HEK293T (cell line): ENCODE measurements around the gene MMP25.
"Not testable (repeated sequence)": the region's sequence is repeated elsewhere in the genome, so short reads cannot be mapped to it uniquely, and the experiment has no call there.

Experiments used
- CTCF ChIA-PET: fragments of 350-600 bp; formaldehyde crosslinking; extraction: SDS; loops from one replicate; lab custom pipeline; 2021; ENCODE audit warnings: antibody characterized with exemption, inconsistent platforms; lab: Yijun Ruan, JAX
- POLR2A ChIA-PET: fragments of 350-600 bp; formaldehyde crosslinking; extraction: SDS; loops from one replicate; lab custom pipeline; 2020; ENCODE audit warnings: antibody characterized with exemption, inconsistent platforms; lab: Yijun Ruan, JAX
- DNase-seq: peaks from one replicate; pipeline ENCODE4 v3.0.0; 2012; ENCODE audit warnings: mixed read lengths; ENCODE audit errors: extremely low spot score
- ARNT ChIP-seq: fragments of 450-650 bp; IDR thresholded peaks from 2 replicates; pipeline ENCODE4 v1.6.1; 2017; ENCODE audit warnings: mild to moderate bottlenecking
- BHLHE40 ChIP-seq: fragments of 450-650 bp; IDR thresholded peaks from 2 replicates; pipeline ENCODE4 v1.6.1; 2016; ENCODE audit warnings: mild to moderate bottlenecking, moderate library complexity, borderline replicate concordance
- CTBP1 ChIP-seq: fragments of 450-650 bp; IDR thresholded peaks from 2 replicates; pipeline ENCODE4 v1.6.1; 2016; ENCODE audit warnings: borderline replicate concordance
- ELF4 ChIP-seq: fragments of 450-650 bp; IDR thresholded peaks from 2 replicates; pipeline ENCODE4 v1.6.1; 2017; ENCODE audit warnings: antibody characterized with exemption
- FOXA1 ChIP-seq: fragments of 450-650 bp; IDR thresholded peaks from 2 replicates; pipeline ENCODE4 v1.6.1; 2016; ENCODE audit warnings: mild to moderate bottlenecking
- FOXK2 ChIP-seq: fragments of 450-650 bp; IDR thresholded peaks from 2 replicates; pipeline ENCODE4 v1.6.1; 2016; ENCODE audit warnings: mild to moderate bottlenecking
- FOXM1 ChIP-seq: fragments of 450-650 bp; IDR thresholded peaks from 2 replicates; pipeline ENCODE4 v1.6.1; 2017; ENCODE audit warnings: mild to moderate bottlenecking, borderline replicate concordance
- HDGF ChIP-seq: fragments of 450-650 bp; IDR thresholded peaks from 2 replicates; pipeline ENCODE4 v1.6.1; 2017; ENCODE audit warnings: antibody characterized with exemption, borderline replicate concordance
- L3MBTL2 ChIP-seq: fragments of 450-650 bp; conservative IDR thresholded peaks from 2 replicates; pipeline ENCODE4 v1.6.1; 2016; ENCODE audit warnings: mild to moderate bottlenecking
- LEF1 ChIP-seq: fragments of 450-650 bp; IDR thresholded peaks from 2 replicates; pipeline ENCODE4 v1.6.1; 2017; ENCODE audit warnings: mild to moderate bottlenecking, borderline replicate concordance
- NFRKB ChIP-seq: fragments of 450-650 bp; IDR thresholded peaks from 2 replicates; pipeline ENCODE4 v1.6.1; 2016; ENCODE audit warnings: mild to moderate bottlenecking, moderate library complexity
- PKNOX1 ChIP-seq: fragments of 450-650 bp; IDR thresholded peaks from 2 replicates; pipeline ENCODE4 v1.6.1; 2016
- SP1 ChIP-seq: fragments of 450-650 bp; IDR thresholded peaks from 2 replicates; pipeline ENCODE4 v1.6.1; 2017
- SUZ12 ChIP-seq: fragments of 450-650 bp; IDR thresholded peaks from 2 replicates; pipeline ENCODE4 v1.6.1; 2016; ENCODE audit warnings: mild to moderate bottlenecking
- TARDBP ChIP-seq: fragments of 450-650 bp; IDR thresholded peaks from 2 replicates; pipeline ENCODE4 v1.6.1; 2016
- ZNF384 ChIP-seq: fragments of 450-650 bp; IDR thresholded peaks from 2 replicates; pipeline ENCODE4 v1.6.1; 2016

The MMP25 gene

GRCh38 chr16:3074860-3075522 is 28.6 kb downstream of the MMP25 start:
- POLR2A ChIA-PET = no interaction called here
- CTCF ChIA-PET = no interaction called here
- TF ChIP-seq BHLHE40 (no peak), SUZ12 (no peak)
- no peak for DNase-seq

GRCh38 chr16:3075523-3075915 is 29.2 kb downstream of the MMP25 start:
- CTCF ChIA-PET = interaction anchor here (1.0 kb wide), 1 partner anchor 16 kb away, joined by 3 read pairs; no protein-coding TSS in a partner anchor
- DNase-seq = no peak
- POLR2A ChIA-PET = no interaction called here
- TF ChIP-seq ELF4 = no peak
- no peak for TF ChIP-seq PKNOX1
- no peak for TF ChIP-seq FOXM1
- TF ChIP-seq L3MBTL2 = no peak
- TF ChIP-seq CTBP1 = no peak
- TF ChIP-seq BHLHE40 = no peak
- no peak for TF ChIP-seq NFRKB
- TF ChIP-seq SUZ12 = no peak
- TF ChIP-seq ZNF384 = no peak
- no peak for TF ChIP-seq ARNT
- TF ChIP-seq FOXA1 = no peak
- no peak for TF ChIP-seq LEF1
- no peak for TF ChIP-seq HDGF
- no peak for TF ChIP-seq TARDBP
- TF ChIP-seq SP1 = no peak
- TF ChIP-seq FOXK2 = no peak

- POLR2A ChIA-PET, DNase-seq: not testable (repeated sequence)
- CTCF ChIA-PET = interaction anchor here (0.6 to 1.0 kb wide), 2 partner anchors 16 to 54 kb away, joined by 3 read pairs; no protein-coding TSS in a partner anchor
These were observed 29.6 kb downstream of the MMP25 start for GRCh38 chr16:3075946-3076345.

GRCh38 chr16:3076577-3076976 is 30.2 kb downstream of the MMP25 start:
- DNase-seq = no peak
- ChIA-PET POLR2A (no interaction called here), CTCF (interaction anchor here (0.6 to 1.0 kb wide), 2 partner anchors 17 to 53 kb away, joined by 3 read pairs; no protein-coding TSS in a partner anchor)
- TF ChIP-seq TARDBP (no peak), ZNF384 (no peak), SP1 (no peak), NFRKB (no peak), PKNOX1 (no peak), ELF4 (no peak), L3MBTL2 (no peak), ARNT (no peak), FOXM1 (no peak), FOXK2 (no peak), HDGF (no peak), SUZ12 (no peak), LEF1 (no peak), FOXA1 (no peak)

GRCh38 chr16:3080024-3080423 is 33.7 kb downstream of the MMP25 start:
- CTCF ChIA-PET = no interaction called here
- TF ChIP-seq SUZ12 (no peak), FOXA1 (no peak), L3MBTL2 (no peak), SP1 (no peak), BHLHE40 (no peak), FOXK2 (no peak), HDGF (no peak), NFRKB (no peak)
- POLR2A ChIA-PET = interaction anchor here (1.1 kb wide), 1 partner anchor 21 kb away, joined by 3 read pairs; no protein-coding TSS in a partner anchor
- DNase-seq = no peak

- CTCF ChIA-PET = interaction anchor here (0.7 kb wide), 1 partner anchor 154 kb away, joined by 5 read pairs; no protein-coding TSS in a partner anchor
- POLR2A ChIA-PET, DNase-seq: not testable (repeated sequence)
These were observed 35.6 kb downstream of the MMP25 start for GRCh38 chr16:3081957-3082356.

- POLR2A ChIA-PET = interaction anchor here (1.5 kb wide), 1 partner anchor 63 kb away, joined by 3 read pairs; no protein-coding TSS in a partner anchor
- DNase-seq, CTCF ChIA-PET: not testable (repeated sequence)
These were observed 37.0 kb downstream of the MMP25 start for GRCh38 chr16:3083408-3083807.

GRCh38 chr16:3084491-3084890 is 38.1 kb downstream of the MMP25 start:
- ChIA-PET CTCF (no interaction called here), POLR2A (interaction anchor here (1.5 kb wide), 1 partner anchor 64 kb away, joined by 3 read pairs; no protein-coding TSS in a partner anchor)
- TF ChIP-seq SUZ12 (no peak), BHLHE40 (no peak), FOXM1 (no peak), PKNOX1 (no peak), ARNT (no peak), LEF1 (no peak), ELF4 (no peak), SP1 (no peak), FOXA1 (no peak), L3MBTL2 (no peak), HDGF (no peak), FOXK2 (no peak)
- DNase-seq = no peak
